Right cardiac atrium (tissue), 5 donors: ENCODE data around the gene THSD7A. TPM values are rescaled to one million over a fixed set of nuclear protein-coding genes. Genes with fewer than 3 reads are reported as not detected.
"Not testable (repeated sequence)": the region's sequence is repeated elsewhere in the genome, so short reads cannot be mapped to it uniquely, and the experiment has no call there.

Source experiments
- ATAC-seq, 2 donors: fragments of 200-7000 bp; cut with Tn5 transposase; one replicate each; pipeline versions ENCODE4 v1.8.0 to v1.9.1; 2020; ENCODE audit warnings: moderate library complexity in 2 of 2, mild to moderate bottlenecking in 1 of 2
- DNase-seq, 3 donors: peaks; one replicate each; pipeline ENCODE4 v3.0.0-alpha.2; 2020
- H3K27ac ChIP-seq: one replicate; pipeline ENCODE4 v1.5.1; 2013; ENCODE audit warnings: mild to moderate bottlenecking, low read length, control low read depth, moderate library complexity
- H3K27me3 ChIP-seq: one replicate; pipeline ENCODE4 v1.6.1; 2013; ENCODE audit not compliant: control insufficient read depth, insufficient read depth
- H3K4me1 ChIP-seq: one replicate; pipeline ENCODE4 v1.6.1; 2013; ENCODE audit warnings: low read length; ENCODE audit not compliant: control insufficient read depth, insufficient read depth
- H3K4me3 ChIP-seq: one replicate; pipeline ENCODE4 v1.5.1; 2013; ENCODE audit warnings: low read length, control low read depth
- H3K9me3 ChIP-seq: one replicate; pipeline ENCODE4 v1.6.1; 2013; ENCODE audit warnings: low read length; ENCODE audit not compliant: control insufficient read depth
- WGBS: extraction: QIAGEN DNeasy Blood & Tissue Kit; methylation state at CpG from one replicate; pipeline ENCODE4 v1.1.7; 2013; 5-methylcytosine and 5-hydroxymethylcytosine counted together
- intact Hi-C, 4 donors: fragments of 100-400 bp; cut with DNase I; formaldehyde crosslinking; loops; one replicate each; pipeline versions ENCODE4 v1.11.0 to v1.14.0; 2022 to 2023
- polyA plus RNA-seq: library from polyadenylated mRNA; stranded (reverse); fragments of 200-250 nt; gene quantifications from one replicate; pipeline ENCODE4 v1.2.3, GENCODE V29; 2013
- total RNA-seq, 4 donors: library from RNA; stranded (reverse); fragmentation: NEBNext Ultra II Directional; extraction: Animal tissue kit (Norgen Biotek cat#: 25700); gene quantifications; one replicate each; pipeline ENCODE4 v1.2.1, GENCODE V29; 2021
- donor health status: healthy with polysubstance abuse.
- donor health status: DM: no; HTN: yes; CAD: no.
- donor health status: DM: no; HTN: no; CAD: no.
- donor health status: DM: no; HTN: yes; CAD: no; lungs with severe emphysema.
- donor health status: DM: yes; HTN: yes; CAD: no.

THSD7A gene
- total and polyA plus RNA-seq, 5 donors: 0.34 to 3.6 (median 2.3) TPM

- H3K4me3 ChIP-seq: no peak overlapping the region
- WGBS: 88% methylated on average over 1 of the region's 1 CpG
- no peak overlapping the region for H3K27ac ChIP-seq
- no peaks in the 10 kb centered on the region for H3K9me3 ChIP-seq
- ATAC-seq (no peak), DNase-seq (no peak)
- H3K27me3 ChIP-seq: no peaks in the 10 kb centered on the region
- intact Hi-C loops: no loop called here
- H3K4me1 ChIP-seq: no peaks in the 10 kb centered on the region
Measured at GRCh38 chr7:11538751-11539299, 293.2 kb downstream of the THSD7A start.

DNA sequence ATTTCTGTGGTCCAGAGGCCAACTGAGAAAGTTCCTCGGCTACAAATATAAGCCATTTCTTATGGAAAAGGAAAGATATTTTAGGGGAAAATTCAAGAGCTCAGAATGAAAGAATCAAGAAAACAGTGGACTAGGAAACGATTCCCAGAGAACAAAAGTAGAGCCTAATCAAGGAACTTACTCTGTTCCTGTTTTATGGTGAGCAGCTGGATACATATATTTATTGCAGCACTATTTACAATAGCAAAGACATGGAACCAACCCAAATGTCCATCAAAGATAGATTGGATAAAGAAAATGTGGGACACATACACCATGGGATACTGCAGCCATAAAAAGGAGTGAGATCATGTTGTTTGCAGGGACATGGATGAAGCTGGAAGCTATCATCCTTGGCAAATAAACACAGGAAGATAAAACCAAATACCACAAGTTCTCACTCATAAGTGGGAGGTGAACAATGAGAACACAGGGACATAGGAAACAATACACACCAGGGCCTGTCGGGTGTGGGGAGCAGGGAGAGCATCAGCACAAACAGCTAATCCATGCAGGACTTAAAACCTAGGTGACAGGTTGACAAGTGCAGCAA lies 298.7 kb downstream of the THSD7A start:
- intact Hi-C loops: no loop called here
- DNase-seq (no peak), ATAC-seq (no peak)
- Histone ChIP-seq H3K27ac (no peak overlapping the region), H3K27me3 (no peaks in the 10 kb centered on the region), H3K4me3 (no peak overlapping the region), H3K9me3 (no peaks in the 10 kb centered on the region), H3K4me1 (no peaks in the 10 kb centered on the region)
- WGBS: 58% methylated on average over 3 of the region's 3 CpGs

DNA sequence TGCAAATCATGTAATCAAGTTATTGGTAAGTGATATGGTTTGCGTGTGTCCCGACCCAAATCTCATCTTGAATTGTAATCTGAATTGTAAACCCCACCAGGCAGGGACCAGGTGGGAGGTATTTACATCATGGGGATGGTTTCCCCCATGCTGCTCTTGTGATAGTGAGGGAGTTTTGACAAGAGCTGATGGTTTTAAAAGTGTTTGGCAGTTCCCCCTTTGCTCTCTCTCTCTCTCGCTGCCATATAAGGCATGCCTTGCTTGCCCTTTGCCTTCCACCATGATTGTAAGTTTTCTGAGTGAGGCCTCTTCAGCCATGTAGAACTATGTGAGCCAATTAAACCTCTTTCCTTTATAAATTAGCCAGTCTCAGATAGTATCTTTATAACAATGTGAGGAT lies 302.6 kb downstream of the THSD7A start:
- Histone ChIP-seq H3K4me3 (no peak overlapping the region), H3K9me3 (no peaks in the 10 kb centered on the region), H3K27me3 (no peaks in the 10 kb centered on the region), H3K27ac (no peak overlapping the region), H3K4me1 (peaks cover 2% of the 10 kb centered on the region)
- WGBS: 49% methylated on average over 3 of the region's 3 CpGs
- DNase-seq: no peak
- no peak for ATAC-seq
- intact Hi-C loops: no loop called here

DNA sequence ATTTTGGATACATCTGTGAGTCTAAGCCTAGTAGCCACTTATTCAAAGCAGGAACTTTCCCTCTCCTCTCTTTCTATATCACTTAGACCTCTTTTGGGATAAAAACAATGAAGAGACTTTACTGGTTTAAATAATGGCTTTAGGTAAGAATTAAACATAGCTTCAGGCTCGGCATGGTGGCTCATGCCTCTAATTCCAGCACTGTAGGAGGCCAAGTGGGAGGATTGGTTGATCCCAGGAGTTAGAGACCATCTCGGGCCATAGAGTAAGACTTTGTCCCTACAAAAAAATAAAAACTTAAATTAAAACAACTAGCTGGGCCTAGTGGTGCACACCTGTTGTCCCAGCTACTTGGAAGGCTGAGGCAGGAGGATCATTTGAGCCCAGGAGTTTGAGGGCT lies 304.3 kb downstream of the THSD7A start:
- Histone ChIP-seq H3K4me1 (peaks cover 2% of the 10 kb centered on the region), H3K4me3 (no peak overlapping the region), H3K9me3 (no peaks in the 10 kb centered on the region), H3K27ac (no peak overlapping the region), H3K27me3 (no peaks in the 10 kb centered on the region)
- ATAC-seq (no peak), DNase-seq (no peak)
- intact Hi-C loops: no loop called here
- 89% methylated on average over 2 of the region's 2 CpGs for WGBS

DNA sequence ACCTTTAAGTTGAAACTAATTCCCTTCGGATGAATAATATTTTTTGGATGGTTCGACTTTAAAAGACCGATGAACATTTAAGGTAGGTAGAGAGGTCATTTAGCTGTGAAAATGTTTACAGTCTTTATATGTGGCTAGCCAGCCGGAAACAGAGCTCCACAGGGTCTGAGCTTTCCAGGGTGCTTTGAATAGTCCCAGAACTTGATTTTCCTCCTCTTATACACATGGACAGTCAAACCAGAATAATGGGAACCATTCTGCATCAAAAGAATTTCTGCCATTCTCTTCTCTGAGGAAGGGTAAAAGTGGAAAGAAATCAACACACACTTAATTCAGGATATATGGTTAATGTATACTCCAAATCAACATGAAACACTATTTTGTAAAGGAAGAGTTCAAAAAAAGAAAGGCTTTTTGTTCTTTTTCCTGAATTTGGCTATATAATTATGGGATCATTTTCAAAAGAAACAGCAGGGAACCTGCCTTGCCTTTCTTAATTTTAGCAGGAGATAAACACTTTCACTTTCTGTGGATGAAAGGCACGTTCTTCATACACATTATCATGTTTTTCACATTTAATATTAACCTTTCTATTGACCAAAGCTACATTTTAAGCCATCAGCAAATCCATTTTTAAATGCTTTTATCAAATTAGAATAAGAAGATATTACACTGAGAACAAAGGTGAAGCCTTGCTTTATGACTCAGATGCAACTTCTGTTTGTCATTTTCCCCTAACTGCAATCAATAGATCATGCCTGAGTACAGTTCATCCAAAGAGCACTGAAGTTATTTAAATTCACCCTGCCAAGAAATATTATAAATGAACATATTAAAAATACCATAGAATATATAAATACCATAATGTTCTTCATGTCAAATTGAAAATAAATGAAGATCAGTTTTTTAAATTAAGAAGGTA lies 307.3 kb downstream of the THSD7A start:
- H3K9me3 ChIP-seq: no peaks in the 10 kb centered on the region
- no peaks in the 10 kb centered on the region for H3K27me3 ChIP-seq
- intact Hi-C loops: no loop called here
- ATAC-seq (no peak), DNase-seq (no peak)
- H3K27ac ChIP-seq: no peak overlapping the region
- H3K4me1 ChIP-seq: peaks cover 2% of the 10 kb centered on the region
- H3K4me3 ChIP-seq: no peak overlapping the region
- WGBS: 86% methylated on average over 5 of the region's 5 CpGs

DNA sequence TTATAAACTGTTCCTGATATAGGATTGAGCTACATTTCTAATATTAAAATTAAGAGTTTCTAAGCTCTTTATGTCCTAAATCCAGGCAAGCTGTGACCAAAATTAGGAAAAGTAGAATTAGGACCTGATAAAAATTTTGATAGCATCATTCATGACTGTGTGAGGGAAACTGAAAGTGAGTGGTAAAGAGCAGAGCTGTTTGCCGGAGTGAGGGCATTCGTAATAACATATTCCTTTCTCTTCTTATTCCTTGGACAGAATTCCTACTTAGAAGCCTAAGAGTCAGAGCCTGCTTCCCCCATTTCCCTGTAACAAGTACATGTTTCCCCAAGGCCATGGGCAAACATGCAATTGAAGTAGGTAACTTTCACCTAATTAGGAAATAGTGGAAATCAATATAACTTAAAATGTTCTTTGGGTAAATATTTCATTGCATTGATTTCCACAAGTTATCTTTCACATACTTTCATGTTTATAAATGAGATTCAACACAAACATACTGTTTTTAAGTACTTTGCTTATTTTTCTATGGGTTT lies 310.0 kb downstream of the THSD7A start:
- H3K4me3 ChIP-seq, H3K27ac ChIP-seq, DNase-seq, intact Hi-C loops, H3K4me1 ChIP-seq, H3K27me3 ChIP-seq, H3K9me3 ChIP-seq: not testable (repeated sequence)
- WGBS: 43% methylated on average over 2 of the region's 2 CpGs
- peak in 1 of 2 donors; percentile 43 for ATAC-seq

DNA sequence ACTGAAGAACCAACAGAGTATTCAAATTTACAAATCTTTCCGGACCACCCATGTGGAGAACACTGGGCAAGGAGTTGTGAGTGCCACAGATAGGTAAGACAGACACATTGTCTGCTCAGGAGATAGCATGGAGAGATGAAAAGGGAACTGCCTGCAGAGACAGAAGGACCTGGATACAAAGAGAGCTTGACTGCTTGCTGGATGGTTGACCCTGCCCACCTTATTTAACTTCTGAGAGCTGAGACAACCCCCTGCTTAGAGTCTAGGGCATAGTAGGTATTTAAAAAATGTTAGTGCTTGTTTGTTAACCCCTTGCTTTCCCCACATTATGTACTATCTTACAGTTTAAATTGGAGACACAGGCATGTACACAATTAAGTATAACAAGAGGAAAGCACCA lies 314.1 kb downstream of the THSD7A start:
- no peak for DNase-seq
- Histone ChIP-seq H3K27me3 (no peaks in the 10 kb centered on the region), H3K4me3 (no peak overlapping the region), H3K9me3 (no peaks in the 10 kb centered on the region), H3K4me1 (no peaks in the 10 kb centered on the region), H3K27ac (no peak overlapping the region)
- no peak for ATAC-seq
- 81% methylated on average over 1 of the region's 1 CpG for WGBS
- intact Hi-C loops: no loop called here

GRCh38 chr7:11516328-11516727 lies 315.7 kb downstream of the THSD7A start:
- WGBS: 85% methylated on average over 3 of the region's 3 CpGs
- Histone ChIP-seq H3K9me3 (no peaks in the 10 kb centered on the region), H3K4me1 (no peaks in the 10 kb centered on the region), H3K27me3 (no peaks in the 10 kb centered on the region), H3K4me3 (no peak overlapping the region), H3K27ac (no peak overlapping the region)
- intact Hi-C loops: no loop called here
- ATAC-seq (no peak), DNase-seq (no peak)

- no peak overlapping the region for H3K27ac ChIP-seq
- no peaks in the 10 kb centered on the region for H3K27me3 ChIP-seq
- intact Hi-C loops: no loop called here
- H3K9me3 ChIP-seq: no peaks in the 10 kb centered on the region
- no peaks in the 10 kb centered on the region for H3K4me1 ChIP-seq
- ATAC-seq: no peak
- DNase-seq: no peak
- H3K4me3 ChIP-seq: no peak overlapping the region
- WGBS: 56% methylated on average over 1 of the region's 1 CpG
Measured at GRCh38 chr7:11513460-11513859, 318.5 kb downstream of the THSD7A start.

GRCh38 chr7:11507929-11508328 lies 324.1 kb downstream of the THSD7A start:
- H3K9me3 ChIP-seq: no peaks in the 10 kb centered on the region

DNA sequence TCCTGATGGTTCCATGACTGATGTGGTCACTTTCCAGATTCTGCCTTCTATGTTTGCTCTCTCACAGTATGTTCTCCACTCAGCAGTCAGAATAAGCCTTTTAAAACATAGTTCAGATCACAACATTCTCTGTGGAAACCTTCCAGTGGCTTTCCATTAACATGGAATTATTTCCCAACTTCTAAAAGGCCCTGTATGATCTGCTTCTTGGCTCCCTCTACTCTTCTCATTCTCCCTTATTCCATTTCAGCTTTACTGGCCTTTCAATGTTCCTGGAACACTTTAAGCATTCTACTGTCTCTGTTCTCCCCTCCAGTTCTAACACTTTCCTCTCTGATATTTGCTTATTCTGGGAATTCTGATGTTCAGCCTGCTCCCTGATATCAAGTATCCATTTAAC lies 325.6 kb downstream of the THSD7A start:
- ATAC-seq: peak in 1 of 2 donors; percentile 71
- intact Hi-C loops: no loop called here
- Histone ChIP-seq H3K4me1 (no peaks in the 10 kb centered on the region), H3K4me3 (no peak overlapping the region), H3K9me3 (no peaks in the 10 kb centered on the region), H3K27me3 (no peaks in the 10 kb centered on the region), H3K27ac (no peak overlapping the region)
- no peak for DNase-seq

More at GRCh38 chr7:11507929-11508328, 324.1 kb downstream of the THSD7A start:
- no peak for DNase-seq
- H3K27me3 ChIP-seq: no peaks in the 10 kb centered on the region
- H3K4me3 ChIP-seq: no peak overlapping the region
- ATAC-seq: no peak
- intact Hi-C loops: no loop called here
- H3K4me1 ChIP-seq: no peaks in the 10 kb centered on the region
- no peak overlapping the region for H3K27ac ChIP-seq
- 91% methylated on average over 1 of the region's 1 CpG for WGBS
